HG02943 (cell line): ENCODE measurements around the gene CAMK2A.

Experiments
- ATAC-seq: cut with Tn5 transposase; IDR thresholded peaks from one replicate; pipeline ENCODE4 v1.9.1; 2021; ENCODE audit warnings: mild to moderate bottlenecking, low read depth, moderate library complexity; ENCODE audit not compliant: unreplicated experiment

The CAMK2A gene

DNA sequence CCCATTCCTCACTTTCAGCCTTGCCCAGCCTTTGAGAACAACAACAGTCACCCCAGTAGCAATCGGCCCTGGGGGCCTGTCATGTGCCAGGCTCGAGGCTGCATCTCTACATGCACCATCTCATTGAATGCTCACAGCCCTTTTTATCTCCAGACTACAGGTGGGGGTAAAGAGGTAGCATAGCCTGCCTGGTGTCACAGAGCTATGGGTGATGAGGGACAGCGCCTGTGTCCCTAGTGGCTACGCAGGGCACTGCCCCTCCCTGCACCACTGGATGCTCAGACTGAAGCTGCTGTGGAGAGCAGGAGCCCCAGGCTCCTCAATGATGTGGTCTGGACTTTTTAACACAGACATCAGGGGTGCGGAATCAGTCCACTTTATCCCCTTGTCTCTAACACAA is 2.8 kb downstream of the CAMK2A start:
- no peak for ATAC-seq

DNA sequence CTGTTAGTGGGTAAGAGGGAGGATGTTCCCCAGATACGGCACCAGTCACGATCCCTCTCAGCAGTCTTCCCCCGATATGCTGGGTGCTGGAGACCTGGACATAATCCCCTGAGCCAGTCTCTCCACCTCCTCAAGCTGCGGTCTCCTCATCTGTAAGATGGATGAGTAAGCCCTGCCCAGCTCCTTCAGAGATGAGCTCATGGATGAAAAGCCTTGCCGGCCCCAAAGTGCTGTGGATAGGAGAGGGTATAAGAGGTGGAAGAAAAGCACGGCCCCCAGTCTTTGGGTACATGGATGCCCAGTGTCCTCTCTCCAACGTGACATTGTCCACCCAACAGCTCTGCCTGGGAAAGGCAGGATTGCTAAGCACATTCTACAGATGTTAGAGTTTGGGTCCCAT is 4.5 kb downstream of the CAMK2A start:
- no peak for ATAC-seq

DNA sequence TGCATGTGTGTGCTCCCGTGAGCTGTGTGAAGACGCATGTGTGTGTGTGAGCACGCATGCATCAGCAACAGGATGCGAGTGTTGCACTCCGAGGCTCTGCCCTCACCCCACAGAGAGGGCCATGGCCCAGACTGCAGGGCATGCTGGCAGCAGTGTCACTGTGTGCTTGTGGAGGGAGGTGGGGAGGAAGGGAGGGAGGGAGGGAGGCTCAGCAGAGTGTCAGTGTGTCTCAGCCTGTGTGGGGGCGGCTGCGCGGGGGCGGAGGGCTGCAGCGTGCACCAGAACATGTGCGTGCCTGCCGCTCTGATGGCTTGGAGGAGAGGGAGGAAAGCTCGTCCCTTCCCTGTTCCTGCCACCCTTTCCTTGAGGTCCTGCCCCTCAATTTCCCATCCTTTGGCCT is 5.3 kb downstream of the CAMK2A start:
- ATAC-seq: no peak

DNA sequence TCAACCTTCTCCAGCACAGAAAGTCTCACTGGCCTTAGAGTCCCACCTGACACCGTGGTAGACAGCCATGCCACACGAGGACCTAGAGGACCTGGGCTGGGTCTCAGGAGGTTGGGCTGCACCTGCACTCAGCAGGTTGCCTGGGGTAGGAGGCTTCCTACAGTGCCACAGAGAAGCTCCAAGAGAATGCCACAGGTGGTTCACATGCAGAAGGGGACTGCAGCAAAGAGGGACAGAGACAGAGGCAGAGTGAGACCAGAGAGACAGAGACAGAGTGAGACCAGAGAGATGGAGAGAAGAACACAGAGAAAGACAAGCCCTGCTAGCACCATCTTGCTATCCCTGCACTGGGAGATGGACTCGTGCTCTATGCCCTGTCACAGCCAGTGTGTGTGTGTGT is 5.7 kb downstream of the CAMK2A start:
- no peak for ATAC-seq

DNA sequence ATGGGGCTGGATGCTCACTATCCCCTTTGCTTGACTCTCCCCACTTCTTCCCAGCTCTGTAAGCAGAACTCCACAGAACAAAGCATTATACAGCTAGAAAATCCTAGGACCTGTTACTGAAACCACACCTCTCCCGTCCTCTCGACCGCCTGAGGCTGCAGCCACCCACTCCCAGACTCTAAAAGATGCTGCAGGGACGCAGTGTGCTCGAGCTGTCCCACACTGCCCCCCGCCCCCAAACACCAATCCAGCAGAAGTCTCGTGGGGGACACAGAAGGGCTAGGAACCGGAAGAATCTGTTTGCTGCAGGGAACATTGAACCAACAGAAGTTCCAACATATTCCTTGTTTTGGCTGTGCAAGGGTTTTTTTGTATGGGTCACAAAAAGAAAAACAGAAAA is 7.6 kb downstream of the CAMK2A start:
- ATAC-seq: no peak

DNA sequence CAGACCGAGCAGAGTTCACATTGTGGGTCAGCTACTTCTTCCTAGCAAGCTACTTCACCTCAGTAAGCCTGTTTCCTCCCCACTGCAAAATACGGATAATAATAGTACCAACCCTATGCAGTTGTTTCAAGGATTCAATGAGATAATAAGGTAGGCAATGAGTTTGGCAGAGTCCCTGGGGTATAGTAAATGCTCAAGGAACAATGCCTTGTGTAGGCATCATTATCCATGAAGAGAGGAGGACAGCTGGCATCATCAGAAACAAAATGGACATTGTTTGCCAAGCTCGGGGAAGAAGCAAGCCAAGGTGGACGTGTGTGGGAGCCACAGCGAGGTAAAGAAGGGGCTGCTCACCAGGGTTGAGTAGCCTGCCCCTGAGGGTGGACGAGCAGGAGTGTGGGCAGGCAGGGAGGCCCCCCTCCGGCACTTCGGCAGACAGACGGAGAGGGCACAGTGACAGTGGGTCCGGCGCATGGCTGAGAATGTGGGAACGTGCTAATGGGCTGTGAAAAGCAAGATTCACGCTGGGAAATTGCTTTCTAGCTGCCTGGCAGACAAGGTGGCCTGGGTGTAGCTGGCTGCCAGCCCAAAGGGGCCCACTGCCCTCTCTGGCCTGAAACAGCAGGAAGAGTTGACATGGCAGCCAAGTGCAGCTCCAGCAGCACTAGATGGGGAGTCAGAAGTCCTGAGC is 10.1 kb downstream of the CAMK2A start:
- ATAC-seq: no peak

DNA sequence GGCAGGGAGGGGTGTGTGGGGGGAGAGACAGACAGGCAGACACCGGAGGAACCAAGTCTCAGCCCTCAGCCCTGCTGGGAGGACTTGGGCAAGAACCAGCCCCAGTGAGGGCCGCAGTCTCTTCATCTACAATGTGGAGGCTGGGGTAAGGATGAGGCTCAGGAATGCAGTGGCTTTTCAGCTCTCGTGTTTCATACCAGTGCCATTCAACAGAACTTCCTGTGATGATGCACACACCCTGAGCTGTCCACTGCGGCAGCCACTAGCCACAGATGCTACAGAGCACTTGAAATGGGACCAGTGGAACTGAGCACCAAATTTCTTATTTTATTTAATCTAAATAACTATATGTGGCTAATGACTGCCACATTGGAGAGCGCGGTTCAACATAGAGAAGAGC is 10.7 kb downstream of the CAMK2A start:
- no peak for ATAC-seq

DNA sequence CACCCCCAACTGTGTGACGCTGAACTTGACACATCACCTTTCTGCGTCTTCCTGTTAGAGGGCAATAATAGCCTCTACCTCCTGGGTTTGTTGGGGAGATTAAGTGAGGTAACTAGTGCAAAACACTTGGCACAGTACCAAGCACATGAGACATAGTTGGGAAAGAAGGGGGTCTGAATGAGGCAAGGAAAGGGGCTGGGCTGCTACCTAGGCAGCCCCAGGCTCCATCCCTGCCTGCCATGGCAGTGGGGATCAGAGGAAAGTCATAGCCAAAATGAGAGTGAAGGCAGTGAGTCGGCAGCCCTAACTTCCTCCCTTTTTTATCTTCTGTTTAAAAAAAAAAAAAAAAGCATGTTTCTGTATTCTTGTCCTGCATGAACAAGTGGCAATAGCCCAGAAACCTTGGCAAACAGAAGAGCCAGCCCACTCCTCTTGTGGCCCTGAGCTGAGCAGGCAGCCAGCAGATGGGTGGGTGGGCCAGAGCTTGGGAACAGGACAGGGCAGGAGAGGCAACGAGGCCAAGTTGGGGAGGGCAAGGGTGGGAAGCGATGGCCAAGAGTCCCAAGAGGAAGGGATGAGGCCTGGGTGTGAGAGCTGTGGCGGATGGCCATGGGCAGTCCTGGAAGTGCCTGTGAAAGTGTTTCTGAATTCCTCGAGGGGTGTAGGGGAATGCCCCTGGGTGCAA is 11.4 kb downstream of the CAMK2A start:
- ATAC-seq: no peak

DNA sequence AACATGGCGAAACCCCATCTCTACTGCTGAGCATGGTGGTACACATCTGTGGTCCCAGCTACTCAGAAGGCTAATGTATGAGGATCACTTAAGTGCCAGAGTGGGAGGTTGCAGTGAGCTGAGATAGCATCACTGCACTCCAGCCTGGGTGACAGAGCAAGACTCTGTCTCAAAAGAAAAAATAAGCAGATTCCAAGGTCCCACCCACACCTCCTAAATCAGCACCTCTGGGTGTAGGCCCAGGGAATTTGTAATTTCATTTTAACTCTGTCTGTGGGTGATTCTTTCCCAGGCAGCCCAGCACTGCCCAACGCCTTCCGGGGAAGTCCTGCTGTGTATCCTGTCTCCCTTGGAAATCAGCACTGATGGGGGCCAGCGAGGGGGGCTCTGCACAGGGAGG is 12.5 kb downstream of the CAMK2A start:
- no peak for ATAC-seq

DNA sequence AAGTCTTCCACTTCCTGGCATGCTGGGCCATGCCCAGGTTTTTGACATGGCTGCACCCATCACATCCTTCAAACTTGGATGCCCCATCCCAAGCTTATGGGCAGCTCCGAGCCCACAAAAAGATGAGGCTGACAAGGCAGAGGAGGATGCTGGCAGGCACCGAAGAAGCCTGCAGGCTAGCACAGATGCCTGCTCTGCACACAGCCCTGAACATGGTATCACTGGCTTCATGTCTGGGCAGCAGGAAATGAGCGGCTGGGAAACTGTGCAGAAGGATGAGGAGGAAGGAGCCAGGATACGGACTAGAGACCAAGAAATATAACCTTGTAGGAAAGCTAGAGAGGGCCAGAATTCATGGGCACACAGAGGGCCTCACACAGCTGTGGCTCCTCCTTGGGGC is 14.8 kb downstream of the CAMK2A start:
- no peak for ATAC-seq

DNA sequence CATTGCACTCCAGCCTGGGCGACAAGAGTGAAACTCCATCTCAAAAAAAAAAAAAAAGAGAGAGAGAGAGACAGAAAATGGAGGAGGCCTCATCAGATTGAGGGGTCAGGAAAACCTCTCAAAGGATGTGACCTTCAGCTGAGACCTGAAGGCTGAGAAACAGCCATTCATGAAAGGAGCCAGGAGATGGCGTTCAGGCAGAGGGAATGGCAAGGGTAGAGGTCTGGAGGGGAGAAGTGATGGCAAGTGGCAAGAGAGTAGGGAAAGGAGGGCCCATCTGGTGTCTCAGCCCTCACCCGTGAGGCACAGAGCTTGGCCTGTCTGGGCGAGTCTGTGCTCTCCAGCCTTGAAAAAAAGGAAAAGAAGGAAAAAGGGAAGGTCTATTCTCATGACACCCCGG is 17.0 kb downstream of the CAMK2A start:
- ATAC-seq: no peak

DNA sequence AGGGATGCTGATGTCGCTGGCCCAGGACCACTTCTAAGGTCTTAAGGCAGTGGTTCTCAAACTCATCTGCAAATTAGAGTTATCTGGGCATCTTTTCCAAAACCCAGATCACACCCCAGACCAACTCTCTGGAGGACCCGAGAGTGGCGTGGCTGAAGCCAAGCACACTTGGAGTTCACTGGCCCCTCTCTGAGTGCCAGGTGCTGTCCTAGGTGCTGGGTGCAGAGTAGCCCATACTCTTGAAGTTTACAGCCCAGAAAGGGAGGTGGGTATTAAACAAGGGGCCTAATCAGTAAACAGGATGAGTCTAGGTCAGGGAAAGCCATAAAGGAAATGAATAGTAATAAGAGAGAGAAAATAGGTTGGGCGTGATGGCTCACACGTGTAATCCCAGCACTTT is 17.6 kb downstream of the CAMK2A start:
- no peak for ATAC-seq

DNA sequence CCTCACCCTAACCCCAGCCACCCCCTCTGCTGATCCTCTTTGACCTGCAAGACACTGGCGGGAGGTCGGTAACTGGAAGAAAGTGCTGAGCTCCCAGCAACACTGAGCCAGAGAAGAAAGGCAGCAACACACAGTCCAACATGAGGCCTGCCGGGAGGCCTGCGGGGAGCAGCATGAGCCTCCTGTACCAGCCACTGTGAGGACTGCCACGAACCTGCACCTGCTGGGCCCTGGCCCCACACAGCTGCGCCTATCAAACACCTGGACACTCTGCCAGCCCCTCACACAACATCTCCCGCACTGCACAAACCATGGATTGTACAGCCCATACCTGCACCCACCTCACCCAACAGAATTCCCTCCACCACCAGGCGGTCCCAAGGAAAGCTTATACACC is 18.3 kb downstream of the CAMK2A start:
- ATAC-seq: no peak

DNA sequence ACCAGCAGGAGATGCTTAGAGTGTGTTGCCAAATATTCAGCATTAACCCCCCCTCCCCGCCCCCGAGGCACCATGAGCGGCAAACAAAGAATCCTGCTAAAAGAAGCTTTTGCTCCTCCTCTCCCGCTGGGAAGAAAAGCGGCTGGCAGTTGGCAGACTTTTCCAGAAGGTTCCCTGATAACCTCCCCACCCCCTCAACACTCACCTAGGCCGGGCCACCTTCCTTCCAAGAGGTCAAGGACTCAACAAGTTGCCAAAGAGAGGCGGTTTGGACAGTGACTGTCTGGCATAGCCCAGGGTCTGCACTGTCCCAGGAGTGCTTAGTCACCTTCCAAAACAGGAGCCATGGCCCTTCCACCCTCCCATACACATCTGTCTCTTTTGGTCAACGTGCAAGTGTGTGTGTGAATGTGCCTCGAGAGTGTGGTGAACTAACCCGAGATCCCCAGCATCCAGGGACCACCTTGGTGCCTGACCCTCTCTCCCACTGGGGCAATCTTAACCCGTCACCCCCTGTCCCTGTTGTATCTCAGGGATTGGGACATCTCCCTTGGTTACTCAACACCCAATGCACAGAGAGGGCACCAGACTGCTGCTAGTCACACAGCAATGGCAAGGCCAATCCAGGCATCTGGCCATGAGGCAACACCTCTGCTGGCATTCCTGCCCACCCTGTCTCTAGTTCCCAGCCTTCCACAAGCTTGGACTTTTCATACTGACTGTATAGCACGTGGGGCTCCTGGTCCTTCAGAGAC is 18.9 kb downstream of the CAMK2A start:
- no peak for ATAC-seq

DNA sequence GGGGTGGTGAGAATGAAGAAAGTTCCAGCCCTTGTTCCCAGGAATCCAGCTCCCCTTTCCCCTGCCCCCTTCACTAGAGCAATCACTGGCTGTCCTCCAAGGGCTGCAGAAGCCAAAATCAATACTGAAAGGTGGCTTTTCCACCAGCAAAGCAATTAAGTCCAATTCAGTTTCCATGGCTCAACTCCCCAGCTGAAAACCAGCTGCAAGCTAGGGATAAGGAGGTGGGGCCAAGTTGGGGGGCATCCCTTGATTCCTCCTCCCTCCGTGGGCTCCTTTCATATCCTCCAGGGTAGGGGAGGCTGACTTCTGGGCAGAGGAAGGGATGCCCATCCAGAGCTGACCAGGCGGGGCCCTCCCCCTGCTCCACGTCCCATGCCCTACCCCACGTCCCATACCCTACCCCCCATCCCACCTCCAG is 22.7 kb downstream of the CAMK2A start:
- ATAC-seq: no peak

DNA sequence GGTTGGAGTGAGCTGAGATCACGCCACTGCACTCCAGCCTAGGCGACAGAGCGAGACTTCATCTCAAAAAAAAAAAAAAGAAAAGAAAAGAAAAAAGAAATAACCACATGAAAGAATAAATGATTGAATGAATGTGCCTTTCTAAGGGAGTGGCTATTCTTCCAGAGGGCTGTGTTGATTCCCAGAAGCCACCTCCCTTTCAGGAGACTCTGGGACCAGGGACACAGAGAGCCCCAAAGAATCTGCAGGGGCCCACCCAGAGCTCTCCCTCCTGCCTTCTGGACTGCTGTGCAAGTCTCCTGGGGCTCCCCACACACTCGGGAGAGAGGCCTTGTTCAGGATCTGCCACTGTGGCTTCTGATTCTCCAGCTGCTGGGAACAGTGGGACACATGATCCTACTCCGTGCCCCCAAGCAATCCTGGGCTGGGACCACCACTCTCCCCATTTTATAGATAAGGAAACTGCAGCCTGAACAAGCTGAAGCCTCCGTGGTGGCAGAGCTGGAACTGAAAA is 23.6 kb downstream of the CAMK2A start:
- ATAC-seq: no peak

DNA sequence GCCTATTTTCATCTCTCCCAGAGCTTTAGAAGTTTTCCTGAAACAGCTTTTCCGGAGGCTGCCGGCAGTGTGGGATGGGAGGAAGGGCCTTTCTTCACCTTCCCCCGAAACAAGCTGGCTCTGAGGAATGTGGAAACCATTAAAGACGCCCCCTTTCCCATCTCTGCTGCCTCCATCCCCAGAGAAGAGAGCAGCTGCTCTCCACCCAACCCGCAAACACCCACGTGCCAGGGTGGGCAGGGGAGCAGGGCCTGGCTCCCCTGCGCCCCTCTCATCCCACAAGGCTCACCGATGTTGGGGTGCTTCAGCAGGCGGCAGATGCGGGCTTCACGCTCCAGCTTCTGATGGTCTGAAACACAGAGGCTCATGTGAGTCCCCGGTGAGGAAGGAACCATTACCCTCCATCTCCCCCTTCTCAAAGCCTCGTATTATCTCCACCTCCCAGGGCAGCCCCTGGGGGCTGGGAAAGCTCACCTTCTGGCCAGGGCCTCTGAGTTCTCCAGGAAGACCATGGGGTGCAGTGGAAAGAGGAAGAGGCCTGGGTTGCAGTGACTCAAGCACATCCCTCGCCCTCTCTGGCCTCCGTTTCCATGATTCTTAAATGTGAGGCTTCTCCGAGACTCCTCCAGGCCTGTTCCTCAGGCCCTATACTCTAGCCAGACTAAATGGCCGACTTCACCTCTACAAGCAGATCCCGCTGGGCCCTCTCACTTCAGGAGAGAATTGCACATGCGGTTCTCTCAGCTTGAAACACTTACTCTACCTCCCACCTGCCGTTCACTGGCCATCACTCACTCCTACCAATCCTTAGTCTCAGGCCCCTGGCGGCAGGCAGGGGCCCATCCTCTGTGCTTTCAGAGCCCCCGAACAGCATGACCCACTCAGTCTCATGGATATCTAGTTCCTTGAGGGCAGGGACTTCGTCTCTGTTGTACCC is 24.6 kb downstream of the CAMK2A start:
- no peak for ATAC-seq

DNA sequence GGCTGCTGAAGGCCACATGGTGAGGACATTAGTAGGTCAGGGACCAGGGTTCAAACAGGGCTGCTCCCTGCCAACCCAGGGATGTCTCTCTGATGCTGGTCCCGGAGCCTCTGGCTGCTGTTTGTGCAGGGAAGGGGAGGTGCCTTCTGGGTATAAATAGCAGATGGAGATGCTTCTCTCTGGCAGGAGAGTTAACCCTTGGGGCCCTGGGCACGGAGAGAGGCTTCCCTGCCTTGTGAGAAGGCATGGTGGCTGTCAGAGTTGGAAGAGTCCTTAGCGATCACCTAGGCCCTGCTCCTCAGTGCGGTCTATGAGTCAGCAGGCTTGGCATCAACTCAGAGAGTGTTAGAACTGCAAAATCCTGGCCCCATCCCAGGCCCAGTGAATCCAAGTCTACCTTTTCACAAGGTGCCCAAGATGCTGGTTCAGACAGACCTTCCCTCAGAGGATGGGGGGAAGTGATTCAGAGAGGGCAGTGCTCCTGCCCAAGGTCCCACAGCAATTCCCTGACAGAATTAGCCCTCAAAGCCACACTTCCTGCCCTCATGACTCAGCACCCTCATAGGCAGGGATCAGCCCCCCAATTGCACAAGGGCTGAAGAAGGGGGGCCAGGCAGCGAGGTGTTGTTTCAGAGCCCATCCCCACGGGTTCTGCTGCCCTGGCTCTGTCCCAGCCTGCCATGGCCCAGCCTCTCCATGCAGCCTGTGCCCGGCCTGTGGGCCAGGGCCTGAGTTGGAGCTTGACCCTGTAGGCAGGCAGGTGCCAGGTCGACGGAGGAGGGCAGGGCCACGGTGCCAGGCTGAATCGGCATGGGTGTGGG is 25.6 kb downstream of the CAMK2A start:
- no peak for ATAC-seq

DNA sequence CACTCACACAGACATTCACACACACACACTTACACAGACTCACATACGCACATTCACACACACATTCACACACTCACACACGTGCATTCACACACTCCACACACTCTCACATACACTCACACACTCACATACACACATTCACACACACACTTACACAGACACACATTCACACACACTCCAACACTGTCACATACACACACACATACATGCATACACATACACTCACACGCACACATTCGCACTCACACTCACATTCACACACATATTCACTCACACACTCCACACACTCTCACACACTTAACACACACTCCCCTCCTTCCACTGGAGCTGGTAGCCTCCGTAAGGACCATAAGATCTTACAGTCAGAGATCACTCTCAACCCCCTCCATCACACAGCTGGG is 26.2 kb downstream of the CAMK2A start:
- ATAC-seq: no peak

DNA sequence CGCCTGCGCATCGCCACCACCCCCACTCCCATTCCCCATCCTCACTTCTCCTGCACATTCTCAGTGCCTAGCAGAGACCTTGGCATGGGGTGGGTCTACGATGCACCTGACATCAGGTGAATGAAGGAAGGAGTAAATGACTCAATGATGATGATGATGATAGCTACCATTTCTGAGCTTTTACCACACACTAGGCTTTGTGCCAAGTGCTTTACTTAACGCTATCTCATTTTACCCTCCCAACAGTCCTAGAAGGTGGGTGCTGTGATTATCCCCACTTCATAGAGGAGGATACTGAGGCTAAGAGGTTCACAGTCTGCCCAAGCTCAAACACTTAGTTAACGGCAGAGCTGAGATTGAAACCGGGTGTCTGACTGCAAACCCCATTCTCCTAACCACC is 27.1 kb downstream of the CAMK2A start:
- no peak for ATAC-seq
